Sigmoid colon (tissue), 4 donors: ENCODE data around the gene VMAC.

ENCODE experiments used
- EP300 ChIP-seq, 4 donors: sonication (generic); formaldehyde crosslinking; IDR thresholded peaks; one replicate each; pipeline ENCODE4 v1.6.1; 2017; ENCODE audit warnings: antibody characterized with exemption in 4 of 4
- POLR2A ChIP-seq, 2 donors: fragments of 450-650 bp; IDR thresholded peaks; one replicate each; pipeline ENCODE4 v1.6.1; 2016; ENCODE audit warnings: antibody characterized with exemption in 2 of 2, mild to moderate bottlenecking in 2 of 2, moderate library complexity in 2 of 2
- TF ChIP-seq, protein P1 (sequence below), 4 experiments: fragments of 450-650 bp in 3 of 4; fragments of 200-600 bp in 1 of 4; IDR thresholded peaks; one replicate each; pipeline ENCODE4 v1.5.1; 2016 to 2019; ENCODE audit warnings: antibody characterized with exemption in 4 of 4, mild to moderate bottlenecking in 3 of 4, moderate library complexity in 2 of 4

DNA sequence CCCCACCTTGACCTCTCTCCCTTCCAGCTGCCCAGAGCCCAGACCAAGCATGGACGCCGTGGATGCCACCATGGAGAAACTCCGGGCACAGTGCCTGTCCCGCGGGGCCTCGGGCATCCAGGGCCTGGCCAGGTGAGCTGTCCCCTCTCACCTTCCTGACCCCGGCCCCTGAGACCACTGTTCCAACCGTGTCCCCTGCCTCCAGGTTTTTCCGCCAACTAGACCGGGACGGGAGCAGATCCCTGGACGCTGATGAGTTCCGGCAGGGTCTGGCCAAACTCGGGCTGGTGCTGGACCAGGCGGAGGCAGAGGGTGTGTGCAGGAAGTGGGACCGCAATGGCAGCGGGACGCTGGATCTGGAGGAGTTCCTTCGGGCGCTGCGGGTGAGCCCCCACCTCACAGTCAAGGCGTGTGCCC lies 9.7 kb downstream of the VMAC start:
- TF ChIP-seq POLR2A (IDR thresholded peaks at IDR 0.05) = no peak
- TF ChIP-seq, protein P1, sequence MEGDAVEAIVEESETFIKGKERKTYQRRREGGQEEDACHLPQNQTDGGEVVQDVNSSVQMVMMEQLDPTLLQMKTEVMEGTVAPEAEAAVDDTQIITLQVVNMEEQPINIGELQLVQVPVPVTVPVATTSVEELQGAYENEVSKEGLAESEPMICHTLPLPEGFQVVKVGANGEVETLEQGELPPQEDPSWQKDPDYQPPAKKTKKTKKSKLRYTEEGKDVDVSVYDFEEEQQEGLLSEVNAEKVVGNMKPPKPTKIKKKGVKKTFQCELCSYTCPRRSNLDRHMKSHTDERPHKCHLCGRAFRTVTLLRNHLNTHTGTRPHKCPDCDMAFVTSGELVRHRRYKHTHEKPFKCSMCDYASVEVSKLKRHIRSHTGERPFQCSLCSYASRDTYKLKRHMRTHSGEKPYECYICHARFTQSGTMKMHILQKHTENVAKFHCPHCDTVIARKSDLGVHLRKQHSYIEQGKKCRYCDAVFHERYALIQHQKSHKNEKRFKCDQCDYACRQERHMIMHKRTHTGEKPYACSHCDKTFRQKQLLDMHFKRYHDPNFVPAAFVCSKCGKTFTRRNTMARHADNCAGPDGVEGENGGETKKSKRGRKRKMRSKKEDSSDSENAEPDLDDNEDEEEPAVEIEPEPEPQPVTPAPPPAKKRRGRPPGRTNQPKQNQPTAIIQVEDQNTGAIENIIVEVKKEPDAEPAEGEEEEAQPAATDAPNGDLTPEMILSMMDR (IDR thresholded peaks at IDR 0.05) = no peak
- TF ChIP-seq EP300 (IDR thresholded peaks at IDR 0.05) = no peak
